Body of pancreas (tissue), 4 donors: ENCODE measurements around the gene C19orf85.

ENCODE experiments used
- POLR2A ChIP-seq, 3 donors: fragments of 450-650 bp; IDR thresholded peaks; one replicate each; pipeline ENCODE4 v1.6.1; 2016; ENCODE audit warnings: antibody characterized with exemption in 3 of 3, mild to moderate bottlenecking in 2 of 3
- TF ChIP-seq, protein P1 (sequence below), 7 experiments: fragments of 450-650 bp in 4 of 7; fragments of 200-600 bp in 3 of 7; sonication (generic) in 3 of 7; IDR thresholded peaks; one replicate each; pipeline ENCODE4 v1.5.1; 2016 to 2019; ENCODE audit warnings: antibody characterized with exemption in 7 of 7

GRCh38 chr19:55477905-55478304, 13.4 kb upstream of the C19orf85 start:
- TF ChIP-seq, protein P1, sequence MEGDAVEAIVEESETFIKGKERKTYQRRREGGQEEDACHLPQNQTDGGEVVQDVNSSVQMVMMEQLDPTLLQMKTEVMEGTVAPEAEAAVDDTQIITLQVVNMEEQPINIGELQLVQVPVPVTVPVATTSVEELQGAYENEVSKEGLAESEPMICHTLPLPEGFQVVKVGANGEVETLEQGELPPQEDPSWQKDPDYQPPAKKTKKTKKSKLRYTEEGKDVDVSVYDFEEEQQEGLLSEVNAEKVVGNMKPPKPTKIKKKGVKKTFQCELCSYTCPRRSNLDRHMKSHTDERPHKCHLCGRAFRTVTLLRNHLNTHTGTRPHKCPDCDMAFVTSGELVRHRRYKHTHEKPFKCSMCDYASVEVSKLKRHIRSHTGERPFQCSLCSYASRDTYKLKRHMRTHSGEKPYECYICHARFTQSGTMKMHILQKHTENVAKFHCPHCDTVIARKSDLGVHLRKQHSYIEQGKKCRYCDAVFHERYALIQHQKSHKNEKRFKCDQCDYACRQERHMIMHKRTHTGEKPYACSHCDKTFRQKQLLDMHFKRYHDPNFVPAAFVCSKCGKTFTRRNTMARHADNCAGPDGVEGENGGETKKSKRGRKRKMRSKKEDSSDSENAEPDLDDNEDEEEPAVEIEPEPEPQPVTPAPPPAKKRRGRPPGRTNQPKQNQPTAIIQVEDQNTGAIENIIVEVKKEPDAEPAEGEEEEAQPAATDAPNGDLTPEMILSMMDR (IDR thresholded peaks at IDR 0.05) = no peak
- no peak for TF ChIP-seq POLR2A (IDR thresholded peaks at IDR 0.05)
